GM12874 (cell line): Measurements from ENCODE around the gene BCR.

Source experiments
- CTCF ChIP-seq: IDR thresholded peaks from 2 replicates; pipeline ENCODE4 v1.5.1; 2011; ENCODE audit warnings: low read depth, mild to moderate bottlenecking, control low read depth, low read length, moderate library complexity; ENCODE audit not compliant: insufficient read depth

BCR gene

DNA sequence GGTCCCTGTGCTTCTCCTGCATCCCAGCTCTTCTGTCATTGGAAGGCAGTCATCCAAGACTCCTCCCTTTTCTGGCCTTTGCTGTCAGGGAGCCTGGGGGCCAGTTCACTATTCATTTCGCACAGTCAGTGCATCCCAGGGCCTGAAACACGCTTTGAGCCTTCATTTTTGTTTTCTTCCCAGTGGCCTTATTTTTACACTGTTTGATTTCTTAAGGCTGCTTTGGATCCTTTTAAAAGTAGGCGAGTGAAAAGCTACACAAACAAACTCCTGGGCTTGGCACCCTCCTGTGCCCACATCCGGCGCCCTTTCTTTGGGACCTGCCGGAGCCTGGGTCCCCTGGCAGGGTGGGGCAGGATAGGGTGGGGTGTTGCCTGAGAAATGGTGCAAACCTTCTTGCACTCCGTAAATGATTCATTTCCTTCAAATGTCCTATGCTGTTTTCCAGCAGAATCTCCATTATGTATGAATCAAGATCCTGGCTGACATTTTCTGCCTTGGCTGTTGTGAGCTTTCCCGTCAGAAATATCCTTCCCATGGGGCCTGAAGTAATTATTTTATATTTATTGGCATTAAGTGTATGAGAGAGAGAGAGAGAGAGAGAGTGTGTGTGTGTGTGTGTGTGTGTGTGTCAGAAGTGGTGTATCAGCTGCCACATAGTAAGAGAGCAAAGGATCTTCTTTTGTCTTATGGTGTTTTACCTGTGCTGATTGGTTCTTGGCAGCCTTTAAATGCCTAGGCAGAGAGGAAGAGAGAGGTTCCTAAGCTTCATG, 45.6 kb downstream of the BCR start:
- TF ChIP-seq CTCF = no peak

DNA sequence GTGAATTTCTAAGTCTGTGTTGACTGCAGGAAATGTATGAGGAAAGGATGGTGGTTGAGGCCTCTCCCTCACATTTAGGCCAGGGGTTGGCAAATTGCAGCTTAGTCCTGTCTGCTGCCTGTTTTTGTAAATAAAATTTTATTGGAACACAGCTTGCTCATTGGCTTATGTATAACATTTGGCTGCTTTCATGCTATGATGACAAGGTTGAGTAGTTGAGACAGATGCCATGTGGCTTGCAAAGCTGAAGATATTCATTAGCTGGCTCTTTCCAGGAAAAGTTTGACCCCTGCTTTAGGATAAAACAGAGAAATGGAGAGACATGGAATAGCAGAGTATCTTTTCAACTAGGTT, 46.2 kb downstream of the BCR start:
- TF ChIP-seq CTCF = no peak

- no peak for TF ChIP-seq CTCF
Measured at GRCh38 chr22:23227380-23227779, 47.1 kb downstream of the BCR start.

DNA sequence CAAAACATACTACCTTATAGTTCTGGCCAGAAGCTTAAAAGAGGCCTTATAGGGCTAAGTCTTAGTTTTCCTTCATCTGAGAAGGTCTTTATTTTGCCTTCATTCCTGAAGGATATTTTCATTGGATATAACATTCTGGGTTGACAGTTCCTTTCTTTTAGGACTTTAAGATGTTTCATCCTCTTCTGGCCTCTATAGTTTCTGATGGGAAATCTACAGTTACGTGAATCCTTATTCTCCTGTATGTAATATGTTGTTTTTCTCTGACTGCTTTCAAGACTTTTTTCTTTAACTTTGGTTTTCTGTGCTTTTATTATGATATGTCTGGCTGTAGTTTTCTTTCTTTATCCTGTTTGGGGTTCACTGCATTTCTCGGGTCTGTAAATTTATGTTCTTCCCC, 48.2 kb downstream of the BCR start:
- no peak for TF ChIP-seq CTCF

DNA sequence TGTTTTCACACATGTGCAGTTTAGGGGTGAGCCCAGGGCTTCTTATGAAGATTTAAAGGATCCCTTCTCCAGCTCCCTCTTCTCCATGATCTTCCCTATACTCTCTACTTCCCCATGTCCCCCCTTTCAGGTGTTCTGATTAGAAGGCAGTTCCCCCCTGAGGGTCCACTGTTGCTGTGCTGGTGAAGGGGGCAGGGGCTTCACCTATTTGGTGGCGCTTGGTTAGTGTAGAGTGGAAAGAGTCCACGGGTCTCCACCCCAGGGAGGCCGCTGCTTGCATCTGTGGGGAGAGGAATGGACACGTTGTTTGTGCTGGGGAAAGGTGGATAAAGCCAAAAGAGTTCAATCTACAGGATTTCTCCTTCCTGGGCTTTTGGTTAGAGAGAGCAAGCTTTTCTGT, 49.3 kb downstream of the BCR start:
- no peak for TF ChIP-seq CTCF

- TF ChIP-seq CTCF = no peak
Measured at GRCh38 chr22:23230348-23231068, 50.2 kb downstream of the BCR start.

- TF ChIP-seq CTCF = no peak
Measured at GRCh38 chr22:23231471-23232093, 51.3 kb downstream of the BCR start.
